GM12878 (cell line): ENCODE results near the gene FLVCR1. TPM values are rescaled to one million over a fixed set of nuclear protein-coding genes. Genes with fewer than 3 reads are reported as not detected.

Source experiments
- ATAC-seq: fragments of 200-7000 bp; cut with Tn5 transposase; 3 replicates; pipeline ENCODE4 v1.9.1; 2020; ENCODE audit warnings: mild to moderate bottlenecking, moderate library complexity
- BruUV-seq: library from RNA; stranded (reverse); fragments of 400-500 nt; replicated peaks from 2 replicates; lab custom pipeline; 2021; lab: Mats Ljungman, UMichigan
- CTCF ChIA-PET: fragments of 300-600 bp; sonication (Branson Sonifier 250); formaldehyde crosslinking; extraction: SDS; loops from one replicate; lab custom pipeline; 2021; ENCODE audit warnings: inconsistent platforms; lab: Yijun Ruan, JAX
- POLR2A ChIA-PET: fragments of 350-600 bp; formaldehyde crosslinking; extraction: SDS; loops from one replicate; lab custom pipeline; 2021; ENCODE audit warnings: inconsistent platforms; lab: Charles Lee
- RAD21 ChIA-PET: fragments of 300-600 bp; sonication (Branson Sonifier 250); formaldehyde crosslinking; loops from one replicate; lab custom pipeline; 2023; ENCODE audit warnings: antibody characterized with exemption; ENCODE audit not compliant: unreplicated experiment; lab: Charles Lee
- SMC1A ChIA-PET: fragments of 300-600 bp; sonication (Branson Sonifier 250); formaldehyde crosslinking; loops from one replicate; lab custom pipeline; 2023; ENCODE audit not compliant: unreplicated experiment, uncharacterized antibody; lab: Charles Lee
- DNase-seq: peaks from one replicate; pipeline ENCODE4 v3.0.0-alpha.2; 2011; ENCODE audit warnings: low read depth, low spot score
- FAIRE-seq: peaks from 3 replicates; lab custom pipeline; 2011; peaks lifted over from hg19 to GRCh38; lab: Jason Lieb, UNC
- H2AFZ ChIP-seq: 2 replicates; pipeline ENCODE4 v1.6.0; 2011; ENCODE audit warnings: low read depth, low read length, control low read depth; ENCODE audit not compliant: control insufficient read depth
- H3K27ac ChIP-seq: 2 replicates; pipeline ENCODE4 v1.5.1; 2011; ENCODE audit warnings: control low read depth; ENCODE audit not compliant: control insufficient read depth, insufficient read depth
- H3K27me3 ChIP-seq, 2 experiments: replicated peaks in 1 of 2; 2 replicates each; pipeline versions ENCODE4 v1.6.0 to v1.6.1; 2011; ENCODE audit warnings: low read length in 1 of 2; ENCODE audit not compliant: control insufficient read depth in 2 of 2, insufficient read depth in 2 of 2
- H3K36me3 ChIP-seq, 2 experiments: 2 replicates each; pipeline ENCODE4 v1.5.1; 2011; ENCODE audit warnings: low read length in 1 of 2; ENCODE audit not compliant: control insufficient read depth in 2 of 2, insufficient read depth in 2 of 2
- H3K4me1 ChIP-seq: 2 replicates; pipeline ENCODE4 v1.6.1; 2011; ENCODE audit warnings: mild to moderate bottlenecking, low read length, moderate library complexity, mixed read lengths; ENCODE audit not compliant: control insufficient read depth, insufficient read depth
- H3K4me2 ChIP-seq: 2 replicates; pipeline ENCODE4 v1.6.0; 2011; ENCODE audit warnings: control low read depth; ENCODE audit not compliant: control insufficient read depth, insufficient read depth
- H3K4me3 ChIP-seq: fragments of 200-600 bp; sonication (generic); 2 replicates; pipeline ENCODE4 v1.5.1; 2016
- H3K79me2 ChIP-seq: 2 replicates; pipeline ENCODE4 v1.6.0; 2011; ENCODE audit warnings: low read length; ENCODE audit not compliant: control insufficient read depth, insufficient read depth
- H3K9ac ChIP-seq: 2 replicates; pipeline ENCODE4 v1.8.0; 2011; ENCODE audit warnings: low read length, control low read depth, mixed read lengths; ENCODE audit not compliant: control insufficient read depth, insufficient read depth
- H3K9me3 ChIP-seq: replicated peaks from 3 replicates; pipeline ENCODE4 v1.5.1; 2011; ENCODE audit warnings: mild to moderate bottlenecking, low read length; ENCODE audit not compliant: control insufficient read depth, insufficient read depth
- H4K20me1 ChIP-seq: 2 replicates; pipeline ENCODE4 v1.6.0; 2011; ENCODE audit not compliant: control insufficient read depth, insufficient read depth
- CEBPB ChIP-seq, 2 experiments: fragments of 150-350 bp in 1 of 2; IDR thresholded peaks; 2 replicates each; pipeline ENCODE4 v1.6.1; 2012 to 2014; ENCODE audit warnings: low read depth in 2 of 2, low read length in 2 of 2, borderline replicate concordance in 1 of 2, inconsistent platforms in 1 of 2
- HDAC6 ChIP-seq: fragments of 200-600 bp; sonication (generic); IDR thresholded peaks from one replicate; pipeline ENCODE4 v1.8.0; 2017; ENCODE audit warnings: antibody characterized with exemption; ENCODE audit not compliant: unreplicated experiment
- IRF4 ChIP-seq: IDR thresholded peaks from 2 replicates; pipeline ENCODE4 v1.6.1; 2011; ENCODE audit warnings: low read depth, low read length
- KDM1A ChIP-seq: fragments of 200-600 bp; sonication (generic); IDR thresholded peaks from 2 replicates; pipeline ENCODE4 v1.6.1; 2016; ENCODE audit warnings: borderline replicate concordance
- MYB ChIP-seq: fragments of 150-350 bp; IDR thresholded peaks from 2 replicates; pipeline ENCODE4 v1.6.1; 2014; ENCODE audit warnings: mild to moderate bottlenecking, low read depth, low read length, borderline replicate concordance
- PRDM15 ChIP-seq: fragments of 450-650 bp; formaldehyde crosslinking; IDR thresholded peaks from 2 replicates; pipeline ENCODE4 v1.4.0; 2020; ENCODE audit warnings: mild to moderate bottlenecking, moderate library complexity
- SIX5 ChIP-seq: IDR thresholded peaks from 2 replicates; pipeline ENCODE4 v1.6.1; 2011; ENCODE audit warnings: mild to moderate bottlenecking, low read depth, low read length, moderate library complexity; ENCODE audit not compliant: severe bottlenecking
- WGBS: methylation state at CpG from one replicate; pipeline ENCODE4 v1.1.6; 2016; ENCODE audit warnings: low lambda C conversion rate; ENCODE audit not compliant: insufficient replicate concordance, insufficient coverage; ENCODE audit errors: missing lambda C conversion rate; 5-methylcytosine and 5-hydroxymethylcytosine counted together
- in situ Hi-C: fragments of 300-500 bp; cut with MboI; formaldehyde crosslinking; loops from 9 replicates; pipeline ENCODE4 v1.14.3; 2018; ENCODE audit warnings: mixed read lengths
- intact Hi-C: fragments of 100-400 bp; cut with micrococcal nuclease; formaldehyde crosslinking; loops from one replicate; pipeline ENCODE4 v1.14.2; 2022; ENCODE audit not compliant: unreplicated experiment
- polyA plus RNA-seq, 11 experiments: library from polyadenylated mRNA; depleted of rRNA in 4 of 11; unstranded in 6 of 11; stranded (reverse) in 5 of 11; fragments of >200 nt; fragmentation: Nextera tagmentation in 4 of 11; fragmentation: Illumina TruSeq in 1 of 11; extraction: Ambion mirVana in 4 of 11; extraction: Trizol in 1 of 11; gene quantifications; 1 replicate in 1 of 11; 2 replicates in 10 of 11; pipeline versions ENCODE4 v1.2.1 to v1.2.3, GENCODE V29; 2011 to 2016; ENCODE audit warnings: inconsistent platforms in 2 of 11, missing spikeins in 2 of 11, low read depth in 1 of 11
- total RNA-seq, 4 experiments: library from RNA; depleted of rRNA in 3 of 4; stranded (reverse); fragments of >200 nt in 3 of 4; fragmentation: Illumina TruSeq in 1 of 4; extraction: Trizol in 1 of 4; gene quantifications; 2 replicates each; pipeline versions ENCODE4 v1.2.1 to v1.2.3, GENCODE V29; 2013 to 2021
- TF ChIP-seq, protein P1 (sequence below): fragments of 450-650 bp; IDR thresholded peaks from 2 replicates; pipeline ENCODE4 v1.6.1; 2016; ENCODE audit warnings: mild to moderate bottlenecking, moderate library complexity, borderline replicate concordance
- TF ChIP-seq, protein P2 (sequence below): IDR thresholded peaks from 2 replicates; pipeline ENCODE4 v1.6.1; 2011; ENCODE audit warnings: borderline replicate concordance, low read depth, mild to moderate bottlenecking, moderate library complexity, low read length; ENCODE audit not compliant: insufficient read depth, poor library complexity, severe bottlenecking

FLVCR1 gene
- total and polyA plus RNA-seq, 10 of the 15 experiments (the other 5 are each of a cell fraction or from before 2014, with no cell fraction given), result 7.1 to 25.2 (median 17.6) TPM

DNA sequence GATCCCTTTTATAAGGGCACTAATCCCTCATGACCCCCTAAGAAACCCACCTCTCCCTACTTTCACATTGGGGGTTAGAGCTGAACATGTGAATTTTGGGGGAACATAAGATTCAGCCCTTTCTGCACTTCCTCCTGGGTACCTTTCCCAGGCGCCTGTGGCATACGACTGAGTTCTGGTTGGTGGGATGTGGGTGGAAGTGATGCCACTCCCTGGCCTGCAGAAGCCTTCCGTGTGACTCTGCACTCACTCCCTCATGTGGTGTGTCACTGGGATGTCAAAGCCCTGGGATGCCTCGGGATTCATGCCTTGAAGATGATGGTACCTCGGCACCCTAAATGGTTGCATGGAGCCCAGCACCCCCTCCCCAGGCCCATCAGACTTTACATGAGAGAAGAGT, 63.9 kb downstream of the FLVCR1 start (continued):
- TF ChIP-seq, protein P1, sequence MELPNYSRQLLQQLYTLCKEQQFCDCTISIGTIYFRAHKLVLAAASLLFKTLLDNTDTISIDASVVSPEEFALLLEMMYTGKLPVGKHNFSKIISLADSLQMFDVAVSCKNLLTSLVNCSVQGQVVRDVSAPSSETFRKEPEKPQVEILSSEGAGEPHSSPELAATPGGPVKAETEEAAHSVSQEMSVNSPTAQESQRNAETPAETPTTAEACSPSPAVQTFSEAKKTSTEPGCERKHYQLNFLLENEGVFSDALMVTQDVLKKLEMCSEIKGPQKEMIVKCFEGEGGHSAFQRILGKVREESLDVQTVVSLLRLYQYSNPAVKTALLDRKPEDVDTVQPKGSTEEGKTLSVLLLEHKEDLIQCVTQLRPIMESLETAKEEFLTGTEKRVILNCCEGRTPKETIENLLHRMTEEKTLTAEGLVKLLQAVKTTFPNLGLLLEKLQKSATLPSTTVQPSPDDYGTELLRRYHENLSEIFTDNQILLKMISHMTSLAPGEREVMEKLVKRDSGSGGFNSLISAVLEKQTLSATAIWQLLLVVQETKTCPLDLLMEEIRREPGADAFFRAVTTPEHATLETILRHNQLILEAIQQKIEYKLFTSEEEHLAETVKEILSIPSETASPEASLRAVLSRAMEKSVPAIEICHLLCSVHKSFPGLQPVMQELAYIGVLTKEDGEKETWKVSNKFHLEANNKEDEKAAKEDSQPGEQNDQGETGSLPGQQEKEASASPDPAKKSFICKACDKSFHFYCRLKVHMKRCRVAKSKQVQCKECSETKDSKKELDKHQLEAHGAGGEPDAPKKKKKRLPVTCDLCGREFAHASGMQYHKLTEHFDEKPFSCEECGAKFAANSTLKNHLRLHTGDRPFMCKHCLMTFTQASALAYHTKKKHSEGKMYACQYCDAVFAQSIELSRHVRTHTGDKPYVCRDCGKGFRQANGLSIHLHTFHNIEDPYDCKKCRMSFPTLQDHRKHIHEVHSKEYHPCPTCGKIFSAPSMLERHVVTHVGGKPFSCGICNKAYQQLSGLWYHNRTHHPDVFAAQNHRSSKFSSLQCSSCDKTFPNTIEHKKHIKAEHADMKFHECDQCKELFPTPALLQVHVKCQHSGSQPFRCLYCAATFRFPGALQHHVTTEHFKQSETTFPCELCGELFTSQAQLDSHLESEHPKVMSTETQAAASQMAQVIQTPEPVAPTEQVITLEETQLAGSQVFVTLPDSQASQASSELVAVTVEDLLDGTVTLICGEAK, result no peak
- TF ChIP-seq CEBPB (IDR thresholded peaks at IDR 0.05; ENCODE audit: borderline replicate concordance in 1 of 2, low read depth in 2 of 2, low read length in 2 of 2) (no peak), IRF4 (no peak), KDM1A (no peak), MYB (no peak)

DNA sequence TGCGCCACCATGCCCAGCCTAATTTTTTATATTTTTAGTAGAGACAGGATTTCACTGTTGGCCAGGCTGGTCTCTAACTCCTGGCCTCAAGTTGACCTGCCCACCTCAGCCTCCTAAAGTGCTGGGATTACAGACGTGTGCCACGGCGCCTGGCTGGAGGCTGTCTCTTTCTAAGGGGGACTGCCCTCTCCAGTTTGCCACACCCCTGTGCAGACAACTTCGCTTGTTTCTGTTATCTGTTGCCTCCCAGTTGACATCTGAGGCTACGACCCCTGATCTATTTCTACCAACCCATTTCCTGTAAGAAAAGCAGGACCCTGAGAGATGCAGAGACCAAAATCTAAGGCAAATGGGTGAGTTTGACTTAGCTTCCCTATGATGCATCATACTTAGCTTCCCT, 68.3 kb downstream of the FLVCR1 start:
- H3K79me2 ChIP-seq, result no peaks in the 10 kb centered on the region
- H3K27me3 ChIP-seq, result no peaks in the 10 kb centered on the region
- no peaks in the 10 kb centered on the region for H3K36me3 ChIP-seq
- no peaks in the 10 kb centered on the region for H3K9me3 ChIP-seq
- RAD21 ChIA-PET, result interaction anchor here (0.8 kb wide), 1 partner anchor 27 kb away, joined by 4 read pairs; no protein-coding TSS in a partner anchor
- POLR2A ChIA-PET, result interaction anchor here (0.5 to 1.1 kb wide), 2 partner anchors 31 to 243 kb away, joined by 3 read pairs; no protein-coding TSS in a partner anchor
- intact Hi-C loops (no loop called here), in situ Hi-C loops (no loop called here)
- no peaks in the 10 kb centered on the region for H4K20me1 ChIP-seq
- no peak overlapping the region for H3K27ac ChIP-seq
- no peak for FAIRE-seq
- no TSS peak for BruUV-seq
- no peak overlapping the region for H3K4me2 ChIP-seq
- DNase-seq, result no peak
- H3K4me3 ChIP-seq, result no peak overlapping the region
- no peak overlapping the region for H3K9ac ChIP-seq
- H2AFZ ChIP-seq, result no peak overlapping the region
- 92% methylated on average over 6 of the region's 6 CpGs for WGBS
- CTCF ChIA-PET, result no interaction called here
- peaks cover 18% of the 10 kb centered on the region for H3K4me1 ChIP-seq
- SMC1A ChIA-PET, result no interaction called here
- no peak for ATAC-seq
- TF ChIP-seq, protein P2, sequence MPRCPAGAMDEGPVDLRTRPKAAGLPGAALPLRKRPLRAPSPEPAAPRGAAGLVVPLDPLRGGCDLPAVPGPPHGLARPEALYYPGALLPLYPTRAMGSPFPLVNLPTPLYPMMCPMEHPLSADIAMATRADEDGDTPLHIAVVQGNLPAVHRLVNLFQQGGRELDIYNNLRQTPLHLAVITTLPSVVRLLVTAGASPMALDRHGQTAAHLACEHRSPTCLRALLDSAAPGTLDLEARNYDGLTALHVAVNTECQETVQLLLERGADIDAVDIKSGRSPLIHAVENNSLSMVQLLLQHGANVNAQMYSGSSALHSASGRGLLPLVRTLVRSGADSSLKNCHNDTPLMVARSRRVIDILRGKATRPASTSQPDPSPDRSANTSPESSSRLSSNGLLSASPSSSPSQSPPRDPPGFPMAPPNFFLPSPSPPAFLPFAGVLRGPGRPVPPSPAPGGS, result no peak
- no peak for TF ChIP-seq KDM1A
- no peak for TF ChIP-seq MYB
- no peak for TF ChIP-seq HDAC6
- TF ChIP-seq PRDM15, result no peak
- no peak for TF ChIP-seq SIX5
